Vagina (tissue), 2 donors: ENCODE results near the gene GNA15.

Experiments
- POLR2A ChIP-seq, 2 donors: fragments of 450-650 bp; IDR thresholded peaks; one replicate each; pipeline ENCODE4 v1.6.1; 2017; ENCODE audit warnings: antibody characterized with exemption in 2 of 2, mild to moderate bottlenecking in 2 of 2, moderate library complexity in 2 of 2
- POLR2AphosphoS5 ChIP-seq, 2 donors: sonication (generic); formaldehyde crosslinking; IDR thresholded peaks; one replicate each; pipeline ENCODE4 v1.9.0; 2017; ENCODE audit warnings: antibody characterized with exemption in 2 of 2, mild to moderate bottlenecking in 2 of 2, low read depth in 1 of 2; ENCODE audit not compliant: insufficient read depth in 1 of 2
- TF ChIP-seq, protein P1 (sequence below), 3 experiments: fragments of 450-650 bp in 2 of 3; fragments of 200-600 bp in 1 of 3; sonication (generic) in 1 of 3; IDR thresholded peaks; one replicate each; pipeline ENCODE4 v1.5.1; 2017 to 2019; ENCODE audit warnings: antibody characterized with exemption in 3 of 3, mild to moderate bottlenecking in 2 of 3, moderate library complexity in 2 of 3

DNA sequence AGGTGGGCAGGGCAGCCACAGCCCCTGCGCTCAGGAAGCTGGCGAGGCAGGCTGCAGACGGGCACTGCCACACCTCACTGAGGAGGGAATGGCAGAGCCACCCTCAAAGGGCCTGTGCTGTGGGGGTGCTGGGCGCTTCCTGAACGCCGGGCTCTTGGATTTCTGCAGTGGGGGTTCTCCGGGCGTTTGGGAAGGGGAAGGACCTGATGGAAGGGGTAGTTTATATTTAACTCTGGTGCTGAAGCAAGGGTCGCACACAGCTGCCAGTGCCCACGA lies 31.2 kb upstream of the GNA15 start:
- TF ChIP-seq, protein P1, sequence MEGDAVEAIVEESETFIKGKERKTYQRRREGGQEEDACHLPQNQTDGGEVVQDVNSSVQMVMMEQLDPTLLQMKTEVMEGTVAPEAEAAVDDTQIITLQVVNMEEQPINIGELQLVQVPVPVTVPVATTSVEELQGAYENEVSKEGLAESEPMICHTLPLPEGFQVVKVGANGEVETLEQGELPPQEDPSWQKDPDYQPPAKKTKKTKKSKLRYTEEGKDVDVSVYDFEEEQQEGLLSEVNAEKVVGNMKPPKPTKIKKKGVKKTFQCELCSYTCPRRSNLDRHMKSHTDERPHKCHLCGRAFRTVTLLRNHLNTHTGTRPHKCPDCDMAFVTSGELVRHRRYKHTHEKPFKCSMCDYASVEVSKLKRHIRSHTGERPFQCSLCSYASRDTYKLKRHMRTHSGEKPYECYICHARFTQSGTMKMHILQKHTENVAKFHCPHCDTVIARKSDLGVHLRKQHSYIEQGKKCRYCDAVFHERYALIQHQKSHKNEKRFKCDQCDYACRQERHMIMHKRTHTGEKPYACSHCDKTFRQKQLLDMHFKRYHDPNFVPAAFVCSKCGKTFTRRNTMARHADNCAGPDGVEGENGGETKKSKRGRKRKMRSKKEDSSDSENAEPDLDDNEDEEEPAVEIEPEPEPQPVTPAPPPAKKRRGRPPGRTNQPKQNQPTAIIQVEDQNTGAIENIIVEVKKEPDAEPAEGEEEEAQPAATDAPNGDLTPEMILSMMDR (IDR thresholded peaks at IDR 0.05): no peak
- no peak for TF ChIP-seq POLR2AphosphoS5 (IDR thresholded peaks at IDR 0.05; ENCODE audit: insufficient read depth in 1 of 2, low read depth in 1 of 2)
- no peak for TF ChIP-seq POLR2A (IDR thresholded peaks at IDR 0.05)
